H9 (cell line): Measurements from ENCODE around the gene NEUROG1. TPM values are rescaled to one million over a fixed set of nuclear protein-coding genes. Genes with fewer than 3 reads are reported as not detected.

Experiments
- DNase-seq: peaks from one replicate; pipeline ENCODE4 v3.0.0-alpha.2; 2017
- H2AFZ ChIP-seq: one replicate; pipeline ENCODE4 v1.6.1; 2013; ENCODE audit warnings: mild to moderate bottlenecking, low read length, control low read depth, moderate library complexity
- H2AK5ac ChIP-seq: 2 replicates; pipeline ENCODE4 v1.6.1; 2013; ENCODE audit warnings: low read length, control low read depth, mixed read lengths; ENCODE audit not compliant: insufficient read length
- H2BK120ac ChIP-seq: one replicate; pipeline ENCODE4 v1.6.1; 2013; ENCODE audit warnings: low read depth, mild to moderate bottlenecking, low read length, control low read depth, inconsistent platforms; ENCODE audit not compliant: poor library complexity, severe bottlenecking
- H2BK12ac ChIP-seq: 2 replicates; pipeline ENCODE4 v1.6.1; 2013; ENCODE audit warnings: low read length, control low read depth, mixed read lengths, low read depth; ENCODE audit not compliant: insufficient read length
- H2BK15ac ChIP-seq: 2 replicates; pipeline ENCODE4 v1.6.1; 2013; ENCODE audit warnings: low read depth, low read length, control low read depth
- H2BK20ac ChIP-seq: one replicate; pipeline ENCODE4 v1.6.1; 2013; ENCODE audit warnings: low read depth, mild to moderate bottlenecking, low read length, control low read depth, inconsistent platforms; ENCODE audit not compliant: poor library complexity, severe bottlenecking
- H2BK5ac ChIP-seq: 2 replicates; pipeline ENCODE4 v1.6.1; 2013; ENCODE audit warnings: low read length, control low read depth, mixed read lengths; ENCODE audit not compliant: insufficient read length
- H3K14ac ChIP-seq: 2 replicates; pipeline ENCODE4 v1.6.1; 2013; ENCODE audit warnings: low read length, control low read depth; ENCODE audit not compliant: insufficient read depth
- H3K18ac ChIP-seq: 2 replicates; pipeline ENCODE4 v1.6.1; 2013; ENCODE audit warnings: low read depth, mild to moderate bottlenecking, mixed read lengths, low read length, control low read depth; ENCODE audit not compliant: insufficient read length
- H3K23ac ChIP-seq: 2 replicates; pipeline ENCODE4 v1.6.1; 2013; ENCODE audit warnings: low read length, control low read depth, mixed read lengths, low read depth; ENCODE audit not compliant: insufficient read length
- H3K23me2 ChIP-seq: 2 replicates; pipeline ENCODE4 v1.6.1; 2013; ENCODE audit warnings: low read depth, mild to moderate bottlenecking, mixed read lengths, low read length, control low read depth; ENCODE audit not compliant: insufficient read length, poor library complexity, severe bottlenecking
- H3K27ac ChIP-seq: 2 replicates; pipeline ENCODE4 v1.5.1; 2013; ENCODE audit warnings: low read length, control low read depth, mixed read lengths, low read depth; ENCODE audit not compliant: insufficient read length
- H3K27me3 ChIP-seq: 2 replicates; pipeline ENCODE4 v1.6.1; 2013; ENCODE audit warnings: low read length, control low read depth, inconsistent platforms; ENCODE audit not compliant: insufficient read depth
- H3K4ac ChIP-seq: 2 replicates; pipeline ENCODE4 v1.6.1; 2013; ENCODE audit warnings: low read depth, mild to moderate bottlenecking, control low read depth, inconsistent platforms, low read length, moderate library complexity
- H3K4me1 ChIP-seq: 2 replicates; pipeline ENCODE4 v1.6.1; 2013; ENCODE audit warnings: low read length, control low read depth, inconsistent platforms; ENCODE audit not compliant: insufficient read depth
- H3K4me2 ChIP-seq: 2 replicates; pipeline ENCODE4 v1.6.1; 2013; ENCODE audit warnings: low read length, control low read depth, mixed read lengths; ENCODE audit not compliant: insufficient read length, insufficient read depth
- H3K56ac ChIP-seq: 2 replicates; pipeline ENCODE4 v1.6.1; 2013; ENCODE audit warnings: low read depth, mild to moderate bottlenecking, mixed read lengths, low read length, control low read depth; ENCODE audit not compliant: insufficient read length
- H3K79me1 ChIP-seq: 2 replicates; pipeline ENCODE4 v1.6.1; 2013; ENCODE audit warnings: low read depth, mild to moderate bottlenecking, moderate library complexity, low read length, control low read depth, inconsistent platforms; ENCODE audit not compliant: insufficient read depth, poor library complexity, severe bottlenecking
- H3K79me2 ChIP-seq: 2 replicates; pipeline ENCODE4 v1.6.1; 2013; ENCODE audit warnings: low read length, control low read depth, inconsistent platforms; ENCODE audit not compliant: insufficient read depth
- H3K9ac ChIP-seq: 2 replicates; pipeline ENCODE4 v1.6.1; 2013; ENCODE audit warnings: low read length, control low read depth, mixed read lengths; ENCODE audit not compliant: insufficient read length; ENCODE audit errors: extremely low read depth
- H3K9me3 ChIP-seq: one replicate; pipeline ENCODE4 v1.6.1; 2013; ENCODE audit warnings: low read depth, low read length, inconsistent platforms; ENCODE audit not compliant: control insufficient read depth
- H3T11ph ChIP-seq: one replicate; pipeline ENCODE4 v1.6.1; 2013; ENCODE audit warnings: mild to moderate bottlenecking, low read length, control low read depth, inconsistent platforms
- H4K20me1 ChIP-seq: one replicate; pipeline ENCODE4 v1.6.1; 2013; ENCODE audit not compliant: control insufficient read depth, insufficient read length, insufficient read depth
- H4K5ac ChIP-seq: 2 replicates; pipeline ENCODE4 v1.6.1; 2013; ENCODE audit warnings: low read depth, mild to moderate bottlenecking, mixed read lengths, low read length, control low read depth; ENCODE audit not compliant: insufficient read length
- H4K8ac ChIP-seq: replicated peaks from 2 replicates; pipeline ENCODE4 v1.6.1; 2013; ENCODE audit warnings: low read length, control low read depth, mixed read lengths, low read depth; ENCODE audit not compliant: insufficient read length
- H4K91ac ChIP-seq: 2 replicates; pipeline ENCODE4 v1.6.1; 2013; ENCODE audit warnings: low read depth, mild to moderate bottlenecking, moderate library complexity, mixed read lengths, low read length, control low read depth; ENCODE audit not compliant: insufficient read length
- H3K27ac Mint-ChIP-seq, 3 experiments: 2 replicates in 2 of 3; 3 replicates in 1 of 3; pipeline ENCODE4 v1.8.0; 2020 to 2021; ENCODE audit warnings: mixed read lengths in 3 of 3, mild to moderate bottlenecking in 1 of 3, moderate library complexity in 1 of 3
- H3K27me3 Mint-ChIP-seq: 2 replicates; pipeline ENCODE4 v1.8.0; 2021; ENCODE audit warnings: low read depth, mild to moderate bottlenecking, moderate library complexity, mixed read lengths
- H3K36me3 Mint-ChIP-seq, 3 experiments: 2 replicates in 2 of 3; 3 replicates in 1 of 3; pipeline ENCODE4 v1.8.0; 2020 to 2021; ENCODE audit warnings: low read depth in 3 of 3, mixed read lengths in 3 of 3; ENCODE audit not compliant: insufficient read depth in 1 of 3
- H3K4me1 Mint-ChIP-seq, 2 experiments: 2 replicates each; pipeline ENCODE4 v1.8.0; 2020; ENCODE audit warnings: mixed read lengths in 2 of 2
- H3K4me3 Mint-ChIP-seq, 2 experiments: 2 replicates in 1 of 2; 3 replicates in 1 of 2; pipeline ENCODE4 v1.8.0; 2020 to 2021; ENCODE audit warnings: mild to moderate bottlenecking in 2 of 2, mixed read lengths in 2 of 2, moderate library complexity in 1 of 2
- H3K9me3 Mint-ChIP-seq, 2 experiments: 2 replicates in 1 of 2; 3 replicates in 1 of 2; pipeline ENCODE4 v1.8.0; 2020; ENCODE audit warnings: mild to moderate bottlenecking in 2 of 2, mixed read lengths in 2 of 2, moderate library complexity in 1 of 2
- WGBS: extraction: QIAGEN DNeasy Blood & Tissue Kit; methylation state at CpG from one replicate; pipeline ENCODE4 v1.1.7; 2013; ENCODE audit warnings: missing lambda C conversion rate, low lambda C conversion rate, mixed read lengths; ENCODE audit not compliant: insufficient read length; ENCODE audit errors: extremely low coverage; 5-methylcytosine and 5-hydroxymethylcytosine counted together
- total RNA-seq: library from RNA; stranded (reverse); gene quantifications from 2 replicates; pipeline ENCODE4 v1.2.1, GENCODE V29; 2021
- TF ChIP-seq, protein P1 (sequence below): fragments of 200-600 bp; sonication (generic); conservative IDR thresholded peaks from 3 replicates; pipeline ENCODE4 v1.8.0; 2021; ENCODE audit warnings: antibody characterized with exemption, mild to moderate bottlenecking

NEUROG1 gene
- total RNA-seq, 1 experiment from 2014 or later = not detected

DNA sequence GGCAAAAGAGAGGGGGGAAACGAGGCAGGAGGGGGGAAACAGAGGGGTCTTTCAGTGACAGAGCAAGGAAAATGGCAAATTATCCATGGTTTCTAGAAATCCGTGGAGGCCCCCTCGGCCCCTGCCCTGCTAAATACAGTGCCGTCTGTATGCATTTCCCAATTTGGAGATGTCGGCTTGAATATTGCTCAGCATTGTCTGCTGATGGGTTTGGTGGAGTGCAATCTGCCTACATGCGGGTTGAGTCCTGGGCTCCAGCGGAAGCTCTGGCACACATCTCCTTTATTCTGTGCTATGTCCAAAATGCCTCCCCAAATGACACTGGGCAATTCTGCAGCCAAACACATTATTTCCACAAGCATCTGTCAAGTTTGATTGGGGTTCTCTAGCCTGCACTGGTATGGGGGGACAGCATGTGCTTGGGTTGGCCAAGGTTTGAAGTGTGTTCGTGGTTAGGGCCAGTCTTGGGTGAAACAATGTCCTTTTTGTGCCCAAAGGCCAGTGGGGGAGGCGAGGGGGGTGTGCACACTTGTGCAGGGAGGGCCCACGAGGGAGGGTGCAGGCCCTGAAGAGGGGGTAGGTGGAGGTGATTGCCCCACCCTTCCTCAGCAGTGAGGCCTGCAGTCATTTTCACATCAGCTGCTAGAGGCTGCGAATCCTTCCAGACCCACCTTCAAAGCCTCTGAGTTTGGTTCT, 6.2 kb upstream of the NEUROG1 start:
- Mint-ChIP-seq H3K36me3 (no peaks in the 10 kb centered on the region; a peak in 3 of 7 replicates), H3K27me3 (peaks cover 99% of the 10 kb centered on the region), H3K27ac (no peak overlapping the region), H3K4me3 (no peak overlapping the region), H3K9me3 (peaks cover 11 to 18% of the 10 kb centered on the region in 2 experiments), H3K4me1 (peaks cover 30 to 45% of the 10 kb centered on the region in 2 experiments)
- peaks cover 6% of the 10 kb centered on the region for H3K23me2 ChIP-seq
- no peak overlapping the region for H4K91ac ChIP-seq
- no peak for DNase-seq
- H4K8ac ChIP-seq = no peak overlapping the region
- H2BK5ac ChIP-seq = no peak overlapping the region
- no peaks in the 10 kb centered on the region for H3K79me1 ChIP-seq
- no peak overlapping the region for H4K5ac ChIP-seq
- no peaks in the 10 kb centered on the region for H3K4me1 ChIP-seq
- H2BK12ac ChIP-seq = no peak overlapping the region
- no peak overlapping the region for H2AFZ ChIP-seq
- H3K56ac ChIP-seq = no peak overlapping the region
- H3K9me3 ChIP-seq = peaks cover 7% of the 10 kb centered on the region
- no peak overlapping the region for H3K18ac ChIP-seq
- no peak overlapping the region for H2BK120ac ChIP-seq
- H2BK20ac ChIP-seq = no peak overlapping the region
- H3T11ph ChIP-seq = no peak overlapping the region
- H3K4ac ChIP-seq = no peak overlapping the region
- WGBS = no CpG with 5 or more reads among the region's 11 CpGs
- no peak overlapping the region for H3K4me2 ChIP-seq
- peaks cover 96% of the 10 kb centered on the region for H3K27me3 ChIP-seq
- no peak overlapping the region for H2BK15ac ChIP-seq
- H3K27ac ChIP-seq = no peak overlapping the region
- TF ChIP-seq, protein P1, sequence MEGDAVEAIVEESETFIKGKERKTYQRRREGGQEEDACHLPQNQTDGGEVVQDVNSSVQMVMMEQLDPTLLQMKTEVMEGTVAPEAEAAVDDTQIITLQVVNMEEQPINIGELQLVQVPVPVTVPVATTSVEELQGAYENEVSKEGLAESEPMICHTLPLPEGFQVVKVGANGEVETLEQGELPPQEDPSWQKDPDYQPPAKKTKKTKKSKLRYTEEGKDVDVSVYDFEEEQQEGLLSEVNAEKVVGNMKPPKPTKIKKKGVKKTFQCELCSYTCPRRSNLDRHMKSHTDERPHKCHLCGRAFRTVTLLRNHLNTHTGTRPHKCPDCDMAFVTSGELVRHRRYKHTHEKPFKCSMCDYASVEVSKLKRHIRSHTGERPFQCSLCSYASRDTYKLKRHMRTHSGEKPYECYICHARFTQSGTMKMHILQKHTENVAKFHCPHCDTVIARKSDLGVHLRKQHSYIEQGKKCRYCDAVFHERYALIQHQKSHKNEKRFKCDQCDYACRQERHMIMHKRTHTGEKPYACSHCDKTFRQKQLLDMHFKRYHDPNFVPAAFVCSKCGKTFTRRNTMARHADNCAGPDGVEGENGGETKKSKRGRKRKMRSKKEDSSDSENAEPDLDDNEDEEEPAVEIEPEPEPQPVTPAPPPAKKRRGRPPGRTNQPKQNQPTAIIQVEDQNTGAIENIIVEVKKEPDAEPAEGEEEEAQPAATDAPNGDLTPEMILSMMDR = no peak
- no peaks in the 10 kb centered on the region for H3K79me2 ChIP-seq
- H4K20me1 ChIP-seq = no peaks in the 10 kb centered on the region
- no peak overlapping the region for H3K14ac ChIP-seq
- H3K9ac ChIP-seq = no peak overlapping the region
- no peak overlapping the region for H2AK5ac ChIP-seq
- no peak overlapping the region for H3K23ac ChIP-seq
